Measurements from ENCODE around the gene PPFIBP1.

DNA sequence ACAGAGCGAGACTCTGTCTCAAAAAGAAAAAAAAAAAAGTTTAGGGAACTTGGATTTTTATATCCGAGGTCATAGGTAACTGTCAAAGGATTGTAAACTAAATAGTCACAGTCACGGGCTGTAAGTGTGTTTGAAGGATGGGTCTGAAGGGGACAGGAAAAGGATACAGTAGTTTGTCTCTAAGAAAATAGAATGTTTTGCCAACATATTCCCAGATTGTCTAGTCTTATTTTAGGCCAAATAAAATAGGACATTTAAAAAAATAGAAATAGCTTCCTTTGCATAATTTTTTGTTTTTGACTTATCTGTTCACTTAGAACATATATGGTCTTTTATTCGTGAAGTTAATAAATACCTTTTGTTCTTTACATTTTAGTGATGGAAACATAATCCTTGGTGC lies 148.0 kb downstream of the PPFIBP1 start:
- TF ChIP-seq, protein P1, sequence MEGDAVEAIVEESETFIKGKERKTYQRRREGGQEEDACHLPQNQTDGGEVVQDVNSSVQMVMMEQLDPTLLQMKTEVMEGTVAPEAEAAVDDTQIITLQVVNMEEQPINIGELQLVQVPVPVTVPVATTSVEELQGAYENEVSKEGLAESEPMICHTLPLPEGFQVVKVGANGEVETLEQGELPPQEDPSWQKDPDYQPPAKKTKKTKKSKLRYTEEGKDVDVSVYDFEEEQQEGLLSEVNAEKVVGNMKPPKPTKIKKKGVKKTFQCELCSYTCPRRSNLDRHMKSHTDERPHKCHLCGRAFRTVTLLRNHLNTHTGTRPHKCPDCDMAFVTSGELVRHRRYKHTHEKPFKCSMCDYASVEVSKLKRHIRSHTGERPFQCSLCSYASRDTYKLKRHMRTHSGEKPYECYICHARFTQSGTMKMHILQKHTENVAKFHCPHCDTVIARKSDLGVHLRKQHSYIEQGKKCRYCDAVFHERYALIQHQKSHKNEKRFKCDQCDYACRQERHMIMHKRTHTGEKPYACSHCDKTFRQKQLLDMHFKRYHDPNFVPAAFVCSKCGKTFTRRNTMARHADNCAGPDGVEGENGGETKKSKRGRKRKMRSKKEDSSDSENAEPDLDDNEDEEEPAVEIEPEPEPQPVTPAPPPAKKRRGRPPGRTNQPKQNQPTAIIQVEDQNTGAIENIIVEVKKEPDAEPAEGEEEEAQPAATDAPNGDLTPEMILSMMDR (optimal IDR thresholded peaks at IDR 0.05 in 1 of 3, IDR thresholded peaks at IDR 0.05 in 1 of 3, conservative IDR thresholded peaks at IDR 0.05 in 1 of 3; ENCODE audit: extremely low read depth in 1 of 3, insufficient read depth in 2 of 3, low read length in 3 of 3), result no peak
- no peak for TF ChIP-seq EZH2 (IDR thresholded peaks at IDR 0.05; ENCODE audit: low read length)
